ENCODE measurements around the gene TMEM235. TPM values are rescaled to one million over a fixed set of nuclear protein-coding genes. Genes with fewer than 3 reads are reported as not detected.

The TMEM235 gene
- total and polyA plus RNA-seq, 2 donors (not counting 3 experiments of a cell fraction or from before 2014, with no cell fraction given) = 0.04 to 0.38 TPM

DNA sequence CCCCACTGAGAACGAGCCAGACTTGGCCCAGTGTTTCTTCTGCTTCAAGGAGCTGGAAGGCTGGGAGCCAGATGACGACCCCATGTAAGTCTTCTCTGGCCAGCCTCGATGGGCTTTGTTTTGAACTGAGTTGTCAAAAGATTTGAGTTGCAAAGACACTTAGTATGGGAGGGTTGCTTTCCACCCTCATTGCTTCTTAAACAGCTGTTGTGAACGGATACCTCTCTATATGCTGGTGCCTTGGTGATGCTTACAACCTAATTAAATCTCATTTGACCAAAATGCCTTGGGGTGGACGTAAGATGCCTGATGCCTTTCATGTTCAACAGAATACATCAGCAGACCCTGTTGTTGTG is 16.7 kb upstream of the TMEM235 start:
- intact Hi-C loops (cut with micrococcal nuclease) (loop anchor here (1.0 kb wide), 1 partner anchor 27 kb away; the partner anchor contains the start of genes AFMID and TK1), dilution Hi-C loops (cut with MboI; ENCODE audit: extremely low pct_ligation_motif_present, low sequenced_read_pairs) (no loop called here)
- H3K4me2 ChIP-seq (ENCODE audit: insufficient read depth, low read length) = peak overlapping the region; percentile 96
- peak overlapping the region; percentile 33 for H3K27ac ChIP-seq (ENCODE audit: insufficient read depth, low read depth, low read length)
- peak overlapping the region; percentile 55 to 93 (median 80) for H3K4me3 ChIP-seq (replicated peaks in 1 of 3; ENCODE audit: insufficient read depth in 1 of 3, low read depth in 1 of 3, low read length in 3 of 3)
- H3K9ac ChIP-seq (replicated peaks; ENCODE audit: extremely low read depth, insufficient read depth, low read length) = peak overlapping the region; percentile 54
- H3K9me3 ChIP-seq (replicated peaks; ENCODE audit: control insufficient read depth, insufficient read depth, low read length) = no peaks in the 10 kb centered on the region
- ChIA-PET CTCF (interaction anchor here (1.7 kb wide), 1 partner anchor 36 kb away, joined by 5 read pairs; no protein-coding TSS in a partner anchor), POLR2A (no interaction called here)
- FAIRE-seq (peak; percentile 70), DNase-seq (ENCODE audit: low read depth, low spot score) (no peak)
- no peaks in the 10 kb centered on the region for H3K36me3 ChIP-seq (ENCODE audit: control insufficient read depth in 2 of 2, extremely low read depth in 1 of 2, insufficient read depth in 2 of 2, low read length in 2 of 2)
- peaks cover 15% of the 10 kb centered on the region for H3K4me1 ChIP-seq (ENCODE audit: control insufficient read depth, extremely low read depth, insufficient read depth, low read length)
- TF ChIP-seq POLR2AphosphoS5 (IDR thresholded peaks at IDR 0.05; ENCODE audit: insufficient read depth, low read depth, low read length) = no peak
- no peak for TF ChIP-seq EZH2 (IDR thresholded peaks at IDR 0.05; ENCODE audit: borderline replicate concordance, low read depth, low read length, severe bottlenecking)
- no peak for TF ChIP-seq MYC (IDR thresholded peaks at IDR 0.05; ENCODE audit: low read depth, low read length)
- TF ChIP-seq, protein P1, sequence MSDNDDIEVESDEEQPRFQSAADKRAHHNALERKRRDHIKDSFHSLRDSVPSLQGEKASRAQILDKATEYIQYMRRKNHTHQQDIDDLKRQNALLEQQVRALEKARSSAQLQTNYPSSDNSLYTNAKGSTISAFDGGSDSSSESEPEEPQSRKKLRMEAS (IDR thresholded peaks at IDR 0.05; ENCODE audit: insufficient read depth, insufficient read length) = no peak
- TF ChIP-seq GATA2 (IDR thresholded peaks at IDR 0.05; ENCODE audit: insufficient read depth, insufficient read length, low read depth, low read length) = no peak
- no peak for TF ChIP-seq FOS (IDR thresholded peaks at IDR 0.05; ENCODE audit: borderline replicate concordance, insufficient read depth, low read length)
- TF ChIP-seq JUN (IDR thresholded peaks at IDR 0.05; ENCODE audit: borderline replicate concordance, insufficient read depth, insufficient read length, low read depth) = no peak
- TF ChIP-seq, protein P2, sequence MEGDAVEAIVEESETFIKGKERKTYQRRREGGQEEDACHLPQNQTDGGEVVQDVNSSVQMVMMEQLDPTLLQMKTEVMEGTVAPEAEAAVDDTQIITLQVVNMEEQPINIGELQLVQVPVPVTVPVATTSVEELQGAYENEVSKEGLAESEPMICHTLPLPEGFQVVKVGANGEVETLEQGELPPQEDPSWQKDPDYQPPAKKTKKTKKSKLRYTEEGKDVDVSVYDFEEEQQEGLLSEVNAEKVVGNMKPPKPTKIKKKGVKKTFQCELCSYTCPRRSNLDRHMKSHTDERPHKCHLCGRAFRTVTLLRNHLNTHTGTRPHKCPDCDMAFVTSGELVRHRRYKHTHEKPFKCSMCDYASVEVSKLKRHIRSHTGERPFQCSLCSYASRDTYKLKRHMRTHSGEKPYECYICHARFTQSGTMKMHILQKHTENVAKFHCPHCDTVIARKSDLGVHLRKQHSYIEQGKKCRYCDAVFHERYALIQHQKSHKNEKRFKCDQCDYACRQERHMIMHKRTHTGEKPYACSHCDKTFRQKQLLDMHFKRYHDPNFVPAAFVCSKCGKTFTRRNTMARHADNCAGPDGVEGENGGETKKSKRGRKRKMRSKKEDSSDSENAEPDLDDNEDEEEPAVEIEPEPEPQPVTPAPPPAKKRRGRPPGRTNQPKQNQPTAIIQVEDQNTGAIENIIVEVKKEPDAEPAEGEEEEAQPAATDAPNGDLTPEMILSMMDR (IDR thresholded peaks at IDR 0.05; ENCODE audit: extremely low read depth in 1 of 2, insufficient read depth in 1 of 2, low read depth in 1 of 2, low read length in 2 of 2) = no peak
- TF ChIP-seq POLR2A (IDR thresholded peaks at IDR 0.05; ENCODE audit: low read depth, low read length) = no peak
- BruUV-seq (replicated peaks) = no TSS peak
- H3K9me1 ChIP-seq (replicated peaks; ENCODE audit: control insufficient read depth, extremely low read depth, insufficient read depth, low read length) = no peaks in the 10 kb centered on the region
- no peaks in the 10 kb centered on the region for H4K20me1 ChIP-seq (replicated peaks; ENCODE audit: control insufficient read depth, extremely low read depth, insufficient read depth, low read length)
- H3K79me2 ChIP-seq (ENCODE audit: control insufficient read depth, insufficient read depth, low read length) = peaks cover 37% of the 10 kb centered on the region
- H3K27me3 ChIP-seq (ENCODE audit: control insufficient read depth in 2 of 2, insufficient read depth in 2 of 2, low read length in 2 of 2) = no peaks in the 10 kb centered on the region
- peak overlapping the region; percentile 87 for H2AFZ ChIP-seq (ENCODE audit: low read depth, low read length)
